ENCODE data around the gene F13A1. TPM values are rescaled to one million over a fixed set of nuclear protein-coding genes. Genes with fewer than 3 reads are reported as not detected.

F13A1 gene
- total and polyA plus RNA-seq, 8 donors = 6.9 to 74.7 (median 35.9) TPM

DNA sequence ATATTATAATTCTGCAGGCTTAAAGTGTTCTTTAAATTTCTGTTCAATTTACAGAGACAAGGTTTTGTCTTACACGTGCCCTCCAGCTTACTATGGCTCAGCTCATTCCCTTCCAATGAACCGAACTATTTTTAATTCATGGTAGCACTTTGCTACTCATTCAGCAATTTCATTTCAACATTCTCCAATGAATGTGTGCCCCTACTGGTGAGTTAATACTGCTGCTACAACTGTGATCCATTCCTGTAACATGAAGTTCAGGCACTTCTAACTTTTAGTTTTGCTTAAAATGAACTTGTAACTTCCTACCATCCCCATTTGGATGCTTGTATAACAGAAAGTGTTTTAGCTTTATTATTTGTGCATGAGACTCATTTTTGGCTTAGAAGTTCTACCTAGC lies 99.7 kb downstream of the F13A1 start:
- no peak overlapping the region for H3K27ac ChIP-seq
- no peaks in the 10 kb centered on the region for H3K9me3 ChIP-seq
- H3K27me3 ChIP-seq = no peaks in the 10 kb centered on the region
- H3K4me3 ChIP-seq = no peak overlapping the region
- H3K36me3 ChIP-seq = no peaks in the 10 kb centered on the region
- WGBS, 5 donors = 68 to 89% (median 81%) methylated on average over 2 of the region's 2 CpGs
- TF ChIP-seq EP300 (IDR thresholded peaks at IDR 0.05) (no peak), POLR2AphosphoS5 (IDR thresholded peaks at IDR 0.05) (no peak), POLR2A (IDR thresholded peaks at IDR 0.05) (no peak)
- no peak for DNase-seq
- intact Hi-C loops (cut with DNase I; ENCODE audit: low total_unique reads) = no loop called here
- no peaks in the 10 kb centered on the region for H3K4me1 ChIP-seq

- H3K27me3 ChIP-seq = no peaks in the 10 kb centered on the region
- no peak overlapping the region for H3K27ac ChIP-seq
- no peaks in the 10 kb centered on the region for H3K4me1 ChIP-seq
- TF ChIP-seq CTCF (IDR thresholded peaks at IDR 0.05) = no peak
- no peak for TF ChIP-seq POLR2AphosphoS5 (IDR thresholded peaks at IDR 0.05)
- TF ChIP-seq EP300 (IDR thresholded peaks at IDR 0.05) = no peak
- TF ChIP-seq POLR2A (IDR thresholded peaks at IDR 0.05) = no peak
- WGBS, 5 donors = 61 to 77% (median 65%) methylated on average over 3 of the region's 3 CpGs
- no peaks in the 10 kb centered on the region for H3K9me3 ChIP-seq
- DNase-seq = no peak
- no peak overlapping the region for H3K4me3 ChIP-seq
- intact Hi-C loops (cut with DNase I; ENCODE audit: low total_unique reads) = no loop called here
- no peaks in the 10 kb centered on the region for H3K36me3 ChIP-seq
These were observed 100.7 kb downstream of the F13A1 start for GRCh38 chr6:6219716-6220115.

DNA sequence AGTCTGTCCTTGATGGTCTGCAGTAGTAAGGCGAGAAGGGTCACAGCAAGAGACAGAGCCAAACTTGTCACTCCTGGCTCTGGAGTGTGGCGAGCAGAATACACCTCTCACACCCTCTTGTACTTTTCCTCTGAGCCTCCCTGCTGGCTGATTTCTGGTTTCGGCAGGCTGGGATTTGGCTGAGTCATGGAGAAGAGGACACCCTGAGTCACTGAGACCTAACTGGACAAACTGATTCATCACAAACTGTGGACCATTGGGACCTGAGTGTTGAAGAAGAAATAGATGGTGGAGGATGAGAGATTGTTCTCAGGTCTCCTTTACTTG lies 101.7 kb downstream of the F13A1 start:
- no peak overlapping the region for H3K4me3 ChIP-seq

DNA sequence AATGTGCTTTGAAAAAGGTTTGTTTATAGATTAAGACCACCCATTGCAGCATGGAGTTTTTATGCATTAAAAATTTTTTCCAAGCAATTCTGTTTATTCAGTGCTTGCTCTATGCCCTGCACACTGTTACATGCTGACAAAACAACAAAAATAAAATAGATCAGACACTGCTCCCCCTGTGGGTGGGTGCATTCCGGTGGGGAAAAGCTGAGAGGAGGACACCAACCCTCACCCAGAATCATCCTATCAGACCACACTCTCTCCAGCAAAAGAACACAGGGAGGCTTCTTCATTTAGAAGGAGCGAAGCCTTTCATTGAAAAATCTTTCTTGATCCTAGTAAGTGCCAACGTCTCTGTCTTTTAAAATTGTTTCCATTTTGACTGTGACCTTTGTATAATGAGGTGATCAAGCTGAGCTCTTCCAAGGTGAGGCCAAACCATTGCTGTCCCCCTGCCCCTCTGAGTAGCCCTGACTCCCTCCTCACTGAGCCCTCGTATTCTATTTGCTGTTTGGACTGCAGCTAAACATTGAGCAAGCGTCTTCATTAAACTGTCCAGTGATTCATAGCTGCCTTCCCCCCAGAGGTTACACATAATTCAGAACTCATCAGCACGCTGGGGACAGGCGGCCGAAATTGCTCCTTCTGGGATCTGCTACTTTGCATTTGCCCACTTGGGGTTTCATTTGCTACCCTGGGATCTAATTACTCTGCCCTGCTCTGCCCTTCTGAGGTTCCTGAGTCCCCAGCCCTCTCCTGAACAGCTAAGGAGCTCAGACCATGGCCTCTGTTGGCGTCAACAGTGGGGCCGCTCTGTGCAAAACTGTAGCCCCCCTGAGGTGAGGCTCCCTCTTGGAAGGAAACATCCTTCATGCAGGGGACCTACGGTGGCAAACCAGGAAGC lies 102.4 kb downstream of the F13A1 start:
- Histone ChIP-seq H3K27ac (no peak overlapping the region), H3K36me3 (no peaks in the 10 kb centered on the region), H3K27me3 (no peaks in the 10 kb centered on the region), H3K9me3 (no peaks in the 10 kb centered on the region), H3K4me1 (no peaks in the 10 kb centered on the region), H3K4me3 (no peak overlapping the region)
- no peak for DNase-seq
- TF ChIP-seq POLR2AphosphoS5 (IDR thresholded peaks at IDR 0.05) (no peak), CTCF (IDR thresholded peaks at IDR 0.05) (no peak), EP300 (IDR thresholded peaks at IDR 0.05) (no peak), POLR2A (IDR thresholded peaks at IDR 0.05) (no peak)
- WGBS, 5 donors = 45 to 68% (median 59%) methylated on average over 8 to 11 of the region's 11 CpGs
- intact Hi-C loops (cut with DNase I; ENCODE audit: low total_unique reads) = no loop called here

More for the DNA sequence above, 101.7 kb downstream of the F13A1 start:
- 57 to 78% (median 67%) methylated on average over 3 of the region's 3 CpGs for WGBS, 5 donors
- intact Hi-C loops (cut with DNase I; ENCODE audit: low total_unique reads) = no loop called here
- Histone ChIP-seq H3K27me3 (no peaks in the 10 kb centered on the region), H3K9me3 (no peaks in the 10 kb centered on the region), H3K36me3 (no peaks in the 10 kb centered on the region), H3K27ac (no peak overlapping the region), H3K4me1 (no peaks in the 10 kb centered on the region)
- no peak for DNase-seq
- no peak for TF ChIP-seq CTCF (IDR thresholded peaks at IDR 0.05)
- TF ChIP-seq POLR2AphosphoS5 (IDR thresholded peaks at IDR 0.05) = no peak
- TF ChIP-seq POLR2A (IDR thresholded peaks at IDR 0.05) = no peak
- TF ChIP-seq EP300 (IDR thresholded peaks at IDR 0.05) = no peak

DNA sequence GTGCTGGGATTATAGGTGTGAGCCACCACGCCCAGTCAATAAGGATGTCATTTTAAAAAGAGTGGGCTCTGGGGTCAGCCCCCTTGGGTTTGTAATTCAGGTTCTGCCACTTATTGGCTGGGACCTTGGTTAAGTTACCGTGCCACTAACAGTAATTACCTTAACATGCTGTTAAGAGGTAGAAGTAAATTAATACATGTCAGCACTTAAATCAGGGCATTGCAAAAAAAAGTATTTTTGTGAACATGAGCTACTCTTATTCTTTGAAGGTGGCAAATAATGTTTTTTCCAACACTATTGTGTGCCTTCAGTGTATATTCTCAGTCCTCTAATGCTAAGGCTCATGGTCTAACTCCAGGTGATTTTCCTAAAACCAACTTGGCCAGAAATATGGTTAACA lies 109.5 kb downstream of the F13A1 start:
- TF ChIP-seq POLR2AphosphoS5 (IDR thresholded peaks at IDR 0.05) (no peak), EP300 (IDR thresholded peaks at IDR 0.05) (no peak), POLR2A (IDR thresholded peaks at IDR 0.05) (no peak), CTCF (IDR thresholded peaks at IDR 0.05) (no peak)

More for the DNA sequence above, 109.5 kb downstream of the F13A1 start:
- 72 to 91% (median 88%) methylated on average over 2 of the region's 2 CpGs for WGBS, 5 donors
- Histone ChIP-seq H3K27ac (no peak overlapping the region), H3K27me3 (no peaks in the 10 kb centered on the region), H3K36me3 (no peaks in the 10 kb centered on the region), H3K4me1 (no peaks in the 10 kb centered on the region), H3K9me3 (peaks cover 0 to 18% (median 8%) of the 10 kb centered on the region in 4 donors), H3K4me3 (no peak overlapping the region)
- no peak for DNase-seq
- intact Hi-C loops (cut with DNase I; ENCODE audit: low total_unique reads) = no loop called here

Measured in stomach (tissue), 9 donors.